GM12801 (cell line): ENCODE data around the gene TDRD12.

Experiments used
- TF ChIP-seq, protein P1 (sequence below): IDR thresholded peaks from one replicate; pipeline ENCODE4 v1.5.1; 2011; ENCODE audit warnings: control low read depth; ENCODE audit not compliant: insufficient read length; ENCODE audit errors: extremely low read depth

The TDRD12 gene

DNA sequence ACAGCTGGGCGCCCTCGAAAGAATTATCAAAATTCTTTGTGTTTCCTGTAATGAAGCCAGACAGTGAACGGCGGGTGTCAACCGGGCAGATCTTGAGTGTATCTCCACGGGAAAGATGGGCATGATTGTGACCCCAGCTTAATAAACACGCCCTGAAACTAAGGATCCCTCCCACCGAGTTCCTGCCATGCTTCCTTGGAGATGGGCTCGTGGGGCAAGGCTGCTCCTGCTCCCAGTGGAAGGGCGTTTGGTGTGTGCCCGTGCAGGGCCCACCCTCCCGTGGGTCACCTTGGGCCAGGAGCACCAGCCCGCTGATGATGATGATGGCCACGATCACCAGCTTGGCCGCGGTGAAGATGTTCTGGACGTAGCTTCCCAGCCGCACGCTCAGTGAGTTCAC lies 142.6 kb downstream of the TDRD12 start:
- TF ChIP-seq, protein P1, sequence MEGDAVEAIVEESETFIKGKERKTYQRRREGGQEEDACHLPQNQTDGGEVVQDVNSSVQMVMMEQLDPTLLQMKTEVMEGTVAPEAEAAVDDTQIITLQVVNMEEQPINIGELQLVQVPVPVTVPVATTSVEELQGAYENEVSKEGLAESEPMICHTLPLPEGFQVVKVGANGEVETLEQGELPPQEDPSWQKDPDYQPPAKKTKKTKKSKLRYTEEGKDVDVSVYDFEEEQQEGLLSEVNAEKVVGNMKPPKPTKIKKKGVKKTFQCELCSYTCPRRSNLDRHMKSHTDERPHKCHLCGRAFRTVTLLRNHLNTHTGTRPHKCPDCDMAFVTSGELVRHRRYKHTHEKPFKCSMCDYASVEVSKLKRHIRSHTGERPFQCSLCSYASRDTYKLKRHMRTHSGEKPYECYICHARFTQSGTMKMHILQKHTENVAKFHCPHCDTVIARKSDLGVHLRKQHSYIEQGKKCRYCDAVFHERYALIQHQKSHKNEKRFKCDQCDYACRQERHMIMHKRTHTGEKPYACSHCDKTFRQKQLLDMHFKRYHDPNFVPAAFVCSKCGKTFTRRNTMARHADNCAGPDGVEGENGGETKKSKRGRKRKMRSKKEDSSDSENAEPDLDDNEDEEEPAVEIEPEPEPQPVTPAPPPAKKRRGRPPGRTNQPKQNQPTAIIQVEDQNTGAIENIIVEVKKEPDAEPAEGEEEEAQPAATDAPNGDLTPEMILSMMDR, result no peak

DNA sequence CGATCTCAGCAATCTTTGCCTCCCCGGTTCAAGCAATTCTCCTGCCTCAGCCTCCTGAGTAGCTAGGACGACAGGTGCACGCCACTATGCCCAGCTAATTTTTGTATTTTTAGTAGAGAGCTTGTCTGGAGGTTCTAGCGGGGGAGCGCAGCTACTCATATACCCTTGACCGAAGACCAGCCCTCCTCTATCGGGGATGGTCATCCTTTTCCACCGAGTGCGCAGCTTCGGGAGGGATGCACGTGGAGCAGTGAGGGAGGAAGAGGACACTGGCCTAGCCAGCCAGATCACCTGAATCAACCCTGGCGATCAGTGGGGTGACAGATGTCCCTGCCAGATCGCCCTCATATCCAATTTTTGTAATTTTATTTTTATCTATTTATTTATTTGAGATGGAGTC lies 143.2 kb downstream of the TDRD12 start:
- TF ChIP-seq, protein P1, result no peak

DNA sequence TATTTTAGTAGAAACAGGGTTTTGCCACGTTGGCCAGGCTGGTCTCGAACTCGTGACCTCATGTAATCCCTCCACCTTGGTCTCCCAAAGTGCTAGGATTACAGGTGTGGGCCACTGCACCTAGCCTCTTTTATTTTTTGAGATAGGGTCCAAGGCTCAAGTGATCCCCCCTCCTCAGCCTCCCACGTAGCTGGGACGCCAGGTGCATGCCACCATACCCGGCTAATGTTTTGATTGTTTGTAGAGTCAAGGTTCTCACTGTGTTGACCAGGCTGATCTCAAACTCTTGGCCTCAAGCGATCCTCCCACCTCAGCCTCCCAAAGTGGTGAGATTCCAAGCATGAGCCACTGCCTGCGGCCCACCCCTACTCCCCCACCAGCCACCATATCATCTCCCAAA lies 143.7 kb downstream of the TDRD12 start:
- TF ChIP-seq, protein P1, result no peak

DNA sequence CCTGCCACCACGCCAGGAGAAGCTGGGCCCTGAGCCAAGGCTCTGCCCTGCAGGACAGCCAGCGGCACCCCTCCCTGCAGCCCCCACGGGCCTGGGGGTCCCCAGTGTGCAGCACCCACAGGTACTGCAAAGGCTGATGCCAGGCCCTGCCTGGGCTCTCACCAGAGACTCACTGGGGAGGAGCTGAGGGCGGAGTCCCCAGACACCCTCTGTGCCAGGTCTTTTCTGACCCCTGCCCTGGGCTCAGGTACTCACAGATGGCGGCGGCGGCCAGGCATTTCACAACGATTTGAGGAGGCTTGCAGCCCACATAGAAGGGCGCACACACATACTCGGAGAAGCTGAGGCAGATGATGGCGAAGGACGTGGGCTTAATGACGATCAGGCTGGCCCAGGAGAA lies 144.3 kb downstream of the TDRD12 start:
- TF ChIP-seq, protein P1, result no peak

DNA sequence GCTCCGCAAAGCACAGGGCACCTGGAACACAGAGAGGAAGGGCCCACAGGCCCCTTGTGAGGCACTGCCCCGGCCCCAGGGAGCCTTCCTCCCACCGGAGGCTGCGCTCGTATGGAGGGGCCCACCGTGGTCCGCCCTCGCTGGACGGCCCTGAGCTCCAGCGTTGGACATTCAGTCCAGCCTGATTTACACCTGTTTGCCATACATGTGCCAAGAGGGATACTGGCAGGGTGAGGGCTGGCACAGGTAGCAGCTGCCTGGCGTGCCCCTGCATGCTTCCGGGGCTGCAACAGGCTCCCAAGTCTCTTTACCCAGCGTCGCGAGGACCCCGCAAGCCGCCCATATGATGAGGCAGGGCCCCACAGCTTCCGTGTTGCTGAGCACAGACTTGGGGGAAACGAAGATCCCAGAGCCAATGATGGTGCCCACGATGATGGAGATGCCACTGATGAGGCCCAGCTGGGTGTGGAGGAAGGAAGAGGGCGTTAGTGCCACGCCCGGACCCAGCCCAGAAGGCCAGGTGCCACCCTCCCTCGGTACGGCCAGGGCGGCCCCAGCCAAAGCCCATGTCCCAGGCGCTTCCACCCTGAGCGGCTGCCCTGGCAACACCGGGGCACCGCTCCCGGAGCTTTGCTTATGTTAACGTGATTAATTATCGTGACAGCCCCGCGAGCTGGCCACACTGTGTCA lies 144.9 kb downstream of the TDRD12 start:
- TF ChIP-seq, protein P1, result no peak

DNA sequence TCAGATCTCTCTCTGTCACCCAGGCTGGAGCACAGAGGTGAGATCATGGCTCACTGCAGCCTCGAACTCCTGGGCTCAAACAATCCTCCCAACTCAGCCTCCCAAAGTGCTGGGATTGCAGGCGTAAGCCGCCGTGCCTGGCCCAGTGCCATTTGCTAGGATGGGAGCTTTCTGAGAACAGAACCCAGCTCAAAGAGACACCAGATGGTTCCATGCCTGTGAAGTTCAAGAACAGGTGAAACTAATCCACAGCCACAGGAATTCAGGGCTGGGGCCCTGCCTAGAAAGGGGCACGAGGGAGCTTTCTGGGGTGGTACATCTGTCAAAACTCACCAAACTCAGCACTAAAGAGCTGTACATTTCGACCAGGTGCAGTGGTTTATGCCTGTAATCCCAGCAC lies 145.8 kb downstream of the TDRD12 start:
- TF ChIP-seq, protein P1, result no peak

DNA sequence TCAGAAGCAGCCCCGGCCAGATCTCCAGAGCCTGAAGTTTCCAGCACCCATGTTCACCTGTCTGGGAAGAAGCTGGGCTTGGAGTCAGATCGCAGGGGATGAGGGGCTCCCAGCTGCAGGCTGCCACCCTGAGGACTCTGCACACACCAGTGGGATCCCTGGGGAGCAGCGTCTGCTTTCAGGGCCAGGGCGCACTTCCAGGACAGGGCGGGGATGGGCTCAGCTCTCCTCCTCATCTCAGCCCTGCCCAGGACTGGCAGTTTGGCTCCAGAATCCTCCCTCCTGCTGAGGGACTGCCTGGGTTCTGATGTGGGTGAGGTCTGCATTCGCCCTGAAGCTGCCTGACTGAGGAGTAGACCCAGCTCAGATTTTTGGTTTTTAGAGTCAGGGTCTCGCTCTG lies 146.5 kb downstream of the TDRD12 start:
- TF ChIP-seq, protein P1, result no peak
